Activated naive CD8-positive, alpha-beta T cell treated with anti-CD3 and anti-CD28 coated beads, Interleukin-2, amount 50 U/mL, for 16 hours (primary cell): ENCODE results near the gene TRNP1.

Experiments used
- DNase-seq: peaks from one replicate; pipeline ENCODE4 v3.0.0-alpha.2; 2020; ENCODE audit warnings: low read depth, low spot score

TRNP1 gene

DNA sequence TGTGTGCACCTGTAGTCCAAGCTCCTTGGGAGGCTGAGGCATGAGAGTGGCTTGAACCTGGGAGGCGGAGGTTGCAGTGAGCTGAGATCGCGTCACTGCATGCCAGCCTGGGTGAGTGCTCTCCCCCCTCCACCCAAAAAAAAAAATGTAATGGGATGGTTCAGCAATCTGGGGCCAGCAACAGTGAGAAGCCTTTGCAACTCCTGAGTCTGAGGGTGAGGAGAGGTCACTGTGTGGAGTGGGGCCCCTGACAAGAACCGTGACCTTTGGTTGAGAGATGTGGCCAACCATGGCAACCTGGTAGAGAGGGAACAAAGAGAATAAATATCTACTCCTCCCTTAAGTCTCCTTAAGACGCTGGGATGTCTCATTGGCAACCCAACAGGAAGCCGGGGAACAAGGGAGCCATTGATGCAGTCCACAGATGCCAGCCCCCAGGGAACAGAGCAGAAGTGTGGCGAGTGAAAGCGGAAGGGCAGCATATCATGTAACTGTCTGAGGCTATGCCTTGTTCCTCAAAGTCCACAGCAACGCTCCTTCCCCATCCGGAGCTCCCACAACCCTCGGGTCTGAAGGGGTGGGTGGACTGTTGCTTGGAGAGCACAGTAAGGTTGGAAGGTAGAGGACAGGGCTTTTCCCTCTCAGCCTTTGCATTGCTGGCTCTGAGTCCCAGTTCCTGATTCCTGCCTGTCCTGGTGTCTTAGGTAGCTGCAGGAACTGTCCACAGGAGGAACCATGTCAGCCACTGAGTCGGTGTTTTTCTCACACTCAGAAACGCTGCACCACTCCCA, 8.3 kb downstream of the TRNP1 start:
- no peak for DNase-seq

DNA sequence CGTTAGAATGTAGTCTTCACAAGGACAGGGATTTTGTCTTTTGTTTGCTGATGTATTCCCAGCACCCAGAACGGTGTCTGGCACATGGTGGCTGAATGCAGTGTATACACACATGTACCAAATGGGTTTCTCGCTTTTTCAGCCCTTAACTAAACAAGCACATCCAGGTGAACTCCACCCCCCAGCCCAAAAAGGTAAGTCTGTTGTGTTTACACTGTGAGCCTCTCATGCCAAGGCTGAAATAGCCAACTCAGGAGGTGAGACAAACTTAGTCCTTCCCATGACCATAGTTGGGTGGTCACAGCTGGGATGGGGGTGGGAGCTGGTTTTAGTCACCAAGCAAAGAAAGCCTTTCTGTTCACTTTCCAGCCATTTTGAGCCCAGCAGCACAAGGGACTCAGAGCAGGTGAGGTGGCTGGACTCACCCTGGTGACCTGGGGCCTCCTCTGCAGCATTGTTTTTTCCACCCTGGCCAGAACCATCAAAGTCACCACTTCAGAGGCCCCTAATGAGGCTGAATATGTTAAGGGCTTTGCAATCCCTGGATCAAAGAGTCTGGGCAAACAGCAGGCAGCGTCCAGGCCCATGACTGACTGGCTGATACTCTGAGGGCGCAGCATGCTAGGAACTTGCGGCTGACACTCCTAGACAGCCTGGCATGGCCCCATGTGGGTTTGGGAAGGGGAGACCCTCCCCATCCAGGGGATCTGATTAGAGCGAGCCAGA, 10.4 kb downstream of the TRNP1 start:
- DNase-seq, result no peak

DNA sequence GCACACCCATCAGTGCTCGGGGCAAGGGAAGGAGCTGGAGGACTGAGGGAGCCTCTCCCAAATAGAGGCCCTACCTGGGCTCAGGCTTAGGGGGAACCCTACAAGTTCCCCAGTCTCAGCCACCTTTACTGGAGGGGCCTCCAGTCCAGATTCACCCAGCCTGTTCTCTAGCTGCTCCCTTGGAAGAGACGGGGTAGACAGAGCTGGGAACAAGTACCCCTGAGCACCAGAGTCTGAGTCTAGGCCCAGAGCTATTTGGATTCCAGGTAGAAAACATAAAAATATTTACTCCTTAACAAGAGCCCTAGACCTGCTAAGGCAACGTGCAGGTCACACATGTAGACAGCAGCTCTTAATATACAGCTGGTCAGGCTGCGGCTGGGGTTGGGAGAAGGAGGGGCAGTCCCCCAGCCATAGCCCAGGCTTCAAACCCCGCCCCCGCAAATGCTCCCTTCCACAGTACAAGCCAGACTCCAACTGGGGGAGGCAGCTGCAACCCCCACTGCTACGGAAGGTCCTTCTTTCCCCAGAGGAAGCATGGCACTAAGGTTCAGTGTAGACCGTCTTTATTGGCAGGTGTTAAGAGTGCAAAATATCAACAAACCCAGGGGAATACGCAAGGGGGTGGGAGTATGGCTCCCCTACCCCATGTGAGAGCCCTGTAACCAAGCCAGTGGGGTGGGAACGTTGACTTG, 11.1 kb downstream of the TRNP1 start:
- DNase-seq, result no peak

DNA sequence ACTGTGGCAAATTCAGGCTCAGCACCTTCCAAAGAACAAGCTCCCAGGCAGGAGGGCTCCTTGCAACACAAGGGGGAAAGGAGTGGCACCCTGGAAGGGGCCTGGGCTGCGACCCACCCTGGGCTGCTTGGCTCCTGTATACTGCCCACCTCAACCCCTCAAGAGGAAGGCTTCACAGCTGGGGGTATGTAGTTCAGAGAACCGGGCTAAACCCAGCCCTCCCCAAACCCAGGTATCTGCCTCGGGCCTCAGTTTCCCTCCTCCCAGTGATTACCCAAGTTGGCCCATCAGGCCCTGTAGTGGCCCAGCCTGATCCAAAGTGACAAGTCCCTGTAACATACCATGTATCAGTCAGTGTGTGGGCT, 11.7 kb downstream of the TRNP1 start:
- DNase-seq, result no peak

DNA sequence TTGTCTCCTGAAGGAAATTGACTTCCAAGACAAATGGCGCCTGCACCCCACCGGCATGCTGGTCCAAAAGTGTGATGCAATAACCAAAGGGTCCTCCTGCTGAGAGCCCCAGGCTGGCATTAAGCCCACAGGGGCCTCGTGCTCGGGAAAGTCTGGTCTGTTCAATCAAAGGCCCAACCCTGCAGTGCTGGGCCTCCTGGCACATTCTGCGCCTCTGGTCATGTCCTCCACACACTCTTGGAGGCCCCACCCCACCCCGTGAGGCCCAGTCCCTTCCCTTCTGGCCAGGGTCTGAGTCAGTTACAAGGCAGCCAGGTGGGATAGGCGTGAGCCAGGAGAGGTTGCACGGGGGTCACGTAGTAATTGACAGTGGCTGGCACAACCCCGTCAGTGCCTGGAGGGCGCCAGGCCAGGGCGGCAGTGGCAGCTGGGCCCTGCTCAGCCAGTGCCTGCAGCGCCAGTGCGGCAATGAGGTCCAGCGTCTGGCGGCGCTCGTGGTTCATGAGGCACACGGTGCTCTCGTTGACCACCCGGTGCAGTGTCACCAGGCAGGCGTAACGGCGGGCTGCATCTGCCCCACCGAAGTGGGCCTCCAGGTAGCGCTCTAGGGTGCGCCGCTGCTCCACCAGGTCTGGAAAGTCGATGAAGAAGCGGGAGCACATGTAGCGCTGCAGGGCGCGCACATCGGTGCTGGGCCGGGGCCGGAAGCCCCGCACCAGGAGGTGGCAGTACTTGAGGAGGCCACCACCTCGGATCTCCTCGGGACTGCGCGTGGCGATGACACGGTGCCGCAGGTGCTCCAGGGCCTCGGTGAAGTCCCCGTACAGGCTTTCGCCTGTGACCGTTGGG, 12.4 kb downstream of the TRNP1 start:
- DNase-seq, result no peak

DNA sequence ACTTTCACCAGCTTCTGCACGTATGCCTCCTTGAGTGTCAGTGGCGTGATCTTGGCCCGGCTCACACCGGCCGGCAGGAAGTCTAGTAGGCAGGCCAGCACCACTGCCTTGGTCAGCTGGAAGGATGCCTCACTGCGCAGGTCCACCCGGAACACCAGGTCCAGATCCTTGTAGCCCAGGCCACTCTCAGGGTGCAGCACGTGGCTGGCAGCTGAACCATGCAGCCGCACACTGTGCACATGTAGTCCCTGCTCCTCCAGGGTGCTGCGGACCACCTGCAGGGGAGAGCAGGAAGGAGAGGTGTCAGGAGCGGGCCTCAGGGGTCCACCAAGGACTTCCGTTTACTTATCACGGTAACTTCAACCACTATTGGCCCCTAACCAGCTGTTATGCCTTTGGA, 13.2 kb downstream of the TRNP1 start:
- no peak for DNase-seq

DNA sequence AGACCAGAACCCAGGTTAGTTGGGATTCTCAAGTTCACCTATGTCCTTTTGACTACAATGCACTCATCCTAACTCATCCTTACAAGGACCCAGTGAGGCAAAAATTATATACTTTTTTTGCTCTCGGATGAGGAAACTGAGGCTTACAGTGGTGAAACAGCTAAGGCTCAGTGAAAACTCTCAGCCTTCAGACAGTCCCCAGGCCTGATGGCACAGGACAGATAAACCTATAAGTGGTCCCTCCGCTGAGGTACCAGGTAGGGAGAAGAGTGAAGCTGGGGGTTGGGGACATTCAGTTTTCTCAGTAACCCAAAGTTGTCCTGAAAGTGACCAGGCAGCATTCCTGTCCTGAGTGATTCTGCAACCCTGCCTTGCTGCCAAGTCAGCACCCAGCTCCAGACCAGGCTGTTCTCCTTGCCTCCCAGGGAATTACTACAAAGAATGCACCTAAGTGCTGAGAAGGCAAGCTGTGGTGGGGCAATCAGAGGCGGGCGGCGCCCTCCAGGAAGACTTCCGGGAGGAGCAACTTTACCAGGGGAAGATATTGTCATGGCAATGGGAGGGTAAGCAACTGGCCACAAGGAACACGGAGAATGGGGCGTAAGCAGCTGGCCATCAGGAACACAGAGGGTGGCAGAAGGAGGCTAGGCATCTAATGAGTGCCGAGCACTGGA, 14.6 kb downstream of the TRNP1 start:
- DNase-seq, result no peak

DNA sequence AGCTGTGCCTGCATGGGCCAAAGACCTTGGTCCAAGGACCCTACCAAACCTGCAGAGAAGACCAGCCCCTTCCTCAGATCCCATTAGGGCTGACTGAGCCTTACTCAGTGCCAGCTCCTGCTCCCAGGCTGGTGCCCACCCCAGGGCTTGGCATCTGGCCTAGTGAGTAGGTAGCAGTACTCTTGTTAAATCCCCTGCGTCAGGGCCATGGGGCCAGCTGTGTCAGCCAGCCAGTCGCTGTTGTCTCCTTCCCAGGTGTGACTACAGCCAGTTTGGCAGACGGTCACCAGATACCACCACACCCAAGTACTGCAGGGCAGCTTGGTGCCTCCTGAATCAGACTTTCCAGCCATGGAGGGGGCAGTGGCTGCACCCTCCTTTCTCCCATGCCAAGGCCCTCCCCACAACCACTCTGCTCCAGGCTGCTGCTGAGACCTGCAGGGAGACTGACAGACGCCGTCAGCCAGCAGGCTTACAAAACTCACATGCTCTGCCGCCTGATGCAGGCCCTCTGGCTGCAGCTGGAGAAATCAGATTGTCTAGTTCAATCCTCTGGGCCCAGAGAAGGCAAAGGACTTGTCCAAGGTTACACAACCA, 16.2 kb downstream of the TRNP1 start:
- no peak for DNase-seq

DNA sequence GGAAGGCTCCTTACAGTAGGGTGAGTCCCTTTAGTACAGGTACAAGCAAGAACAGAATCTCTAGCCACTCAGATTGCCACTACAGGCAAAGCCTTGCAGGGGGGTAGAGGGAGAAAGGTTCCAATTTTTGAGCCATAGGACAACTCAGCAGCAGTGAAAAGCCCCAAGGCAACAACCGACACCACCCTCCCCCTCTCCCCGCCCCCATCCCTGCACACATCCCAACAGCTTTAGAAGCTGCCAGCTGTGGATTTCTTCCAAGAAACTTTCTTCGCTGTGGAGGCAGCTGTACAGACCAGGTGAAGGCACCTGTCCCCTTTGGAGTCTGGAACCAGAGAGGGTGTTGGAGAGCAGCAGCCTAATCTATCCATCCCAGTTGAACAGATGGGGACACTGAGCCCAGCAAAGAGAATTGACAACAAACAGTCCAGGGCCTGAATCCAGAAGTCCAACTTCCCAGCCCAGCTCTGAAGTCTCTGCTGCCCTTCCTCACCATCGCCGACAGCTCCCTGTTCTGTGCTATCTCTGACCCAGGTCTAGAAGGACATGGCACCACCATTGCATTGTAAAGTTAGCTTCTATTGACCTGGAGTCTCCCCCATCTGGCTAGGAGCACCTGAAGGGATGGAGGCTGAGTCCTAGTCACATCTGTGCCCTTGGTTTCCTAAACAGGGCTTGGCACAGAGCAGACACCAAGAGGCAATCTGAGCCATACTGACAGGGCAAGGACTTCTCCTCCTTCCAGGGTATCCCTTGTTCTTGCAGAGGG, 16.9 kb downstream of the TRNP1 start:
- DNase-seq, result no peak

DNA sequence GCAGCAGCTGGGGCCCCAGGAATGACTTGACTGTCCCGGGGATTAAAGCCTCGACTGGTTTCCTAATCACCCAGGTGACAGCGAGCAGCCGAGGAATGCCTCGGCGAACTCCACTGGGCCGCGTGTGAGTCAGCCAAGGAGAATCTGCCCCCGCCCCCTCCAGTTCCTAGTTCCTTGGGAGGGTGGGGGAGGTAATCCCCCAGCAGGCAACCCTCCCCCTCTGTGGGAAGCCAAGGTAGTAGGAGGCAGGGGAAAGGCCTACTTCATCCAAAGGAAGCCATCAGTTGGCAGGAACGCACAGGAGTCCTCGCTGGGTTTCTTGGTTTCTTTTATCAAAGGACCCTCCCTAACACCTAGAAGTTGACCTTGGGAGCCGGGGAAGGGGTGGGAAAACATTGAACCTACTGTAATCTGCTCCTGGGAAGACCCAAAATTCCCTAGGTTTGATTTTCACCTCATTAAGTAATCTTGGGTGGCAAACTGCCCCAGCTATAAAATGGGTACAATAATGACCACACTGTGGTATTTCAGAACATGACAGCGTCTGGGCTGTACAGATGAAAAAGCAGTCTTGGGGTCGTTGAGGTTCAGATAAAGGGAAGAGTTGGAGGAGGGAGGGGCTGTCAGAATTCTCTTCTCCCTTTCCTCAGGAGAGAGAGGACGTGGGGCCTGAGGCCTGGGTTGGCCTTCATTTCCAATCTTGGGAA, 17.7 kb downstream of the TRNP1 start:
- no peak for DNase-seq

DNA sequence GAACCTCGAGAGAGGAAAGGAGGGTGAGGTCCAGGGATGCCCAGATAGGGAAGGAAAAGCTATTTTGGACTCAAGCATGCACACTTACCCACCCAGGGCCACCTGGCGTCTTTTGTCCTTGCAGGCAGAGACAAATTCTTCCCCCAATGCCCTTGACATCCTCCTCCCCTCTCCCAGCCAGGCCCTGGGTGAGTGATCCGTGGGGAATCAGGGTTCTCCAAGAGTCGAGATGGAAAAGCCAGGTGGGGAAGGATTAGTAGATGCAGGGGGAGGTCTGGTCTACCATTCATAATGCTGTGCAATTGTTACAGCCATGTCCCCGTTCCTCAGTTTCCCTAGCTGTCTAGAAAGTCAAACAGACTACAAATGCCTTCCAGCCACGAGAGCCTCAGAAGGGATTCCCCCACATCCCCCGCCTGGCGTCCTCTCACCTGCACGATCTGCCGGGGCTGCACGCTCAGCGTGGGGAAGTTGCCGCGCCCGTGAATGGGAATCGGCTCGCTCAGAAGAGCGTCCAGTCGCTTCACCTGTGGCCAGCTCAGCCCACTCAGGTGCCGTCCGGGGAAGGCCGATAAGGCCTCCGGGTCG, 18.6 kb downstream of the TRNP1 start:
- no peak for DNase-seq

DNA sequence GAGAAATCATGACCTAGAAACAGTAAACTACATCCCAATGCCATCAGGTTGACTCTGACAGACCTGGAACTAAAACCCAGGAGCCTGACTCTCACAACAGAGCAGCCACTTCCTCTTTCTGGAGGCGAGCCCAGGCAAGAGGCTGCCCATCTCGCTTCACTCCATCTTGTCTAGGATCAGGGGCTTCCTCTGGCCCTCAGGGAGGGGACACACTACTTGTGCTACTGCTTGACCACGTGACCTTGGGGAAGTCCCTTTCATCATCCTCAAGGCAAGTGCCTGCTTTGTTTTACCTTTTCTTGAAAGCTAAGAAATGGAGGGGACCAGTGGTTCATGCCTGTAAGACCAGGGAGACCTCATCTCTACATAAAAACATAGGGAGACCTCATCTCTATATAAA, 21.8 kb downstream of the TRNP1 start:
- no peak for DNase-seq

DNA sequence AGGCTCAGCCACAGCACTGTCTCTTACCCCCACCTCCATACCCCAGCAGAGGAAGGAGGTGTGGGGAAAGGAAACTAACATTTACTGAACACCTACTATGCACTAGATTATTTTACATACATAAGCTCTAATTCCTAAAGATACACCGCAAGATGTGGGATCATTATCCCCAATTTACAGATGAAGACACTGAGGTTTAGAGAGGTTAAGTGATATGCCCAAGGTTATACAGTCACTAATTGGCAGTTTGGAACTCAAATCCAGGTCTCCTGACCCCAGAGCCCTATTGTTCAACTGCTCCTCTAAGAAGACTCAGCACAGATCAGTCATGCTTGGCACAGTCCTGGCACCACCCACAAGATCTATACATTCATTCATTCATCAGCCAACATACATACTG, 22.9 kb downstream of the TRNP1 start:
- DNase-seq, result no peak

DNA sequence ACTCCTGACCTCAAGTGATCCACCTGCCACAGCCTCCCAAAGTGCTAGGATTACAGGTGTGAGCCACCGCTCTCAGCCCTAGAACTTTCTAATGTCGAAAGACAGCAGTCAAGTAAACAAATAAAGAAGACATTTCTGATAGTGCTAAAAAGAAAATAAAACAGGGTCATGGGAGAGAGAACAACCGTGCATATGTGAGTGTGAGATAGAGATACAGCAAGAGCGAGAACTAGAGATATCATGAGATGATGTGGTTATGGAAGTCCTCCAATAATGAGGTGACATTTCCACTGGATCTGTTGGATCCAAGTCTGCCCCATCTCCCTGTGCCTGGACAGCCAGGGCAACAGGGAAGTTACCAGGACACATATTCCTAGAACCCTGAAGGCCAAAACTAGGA, 23.7 kb downstream of the TRNP1 start:
- DNase-seq, result no peak

DNA sequence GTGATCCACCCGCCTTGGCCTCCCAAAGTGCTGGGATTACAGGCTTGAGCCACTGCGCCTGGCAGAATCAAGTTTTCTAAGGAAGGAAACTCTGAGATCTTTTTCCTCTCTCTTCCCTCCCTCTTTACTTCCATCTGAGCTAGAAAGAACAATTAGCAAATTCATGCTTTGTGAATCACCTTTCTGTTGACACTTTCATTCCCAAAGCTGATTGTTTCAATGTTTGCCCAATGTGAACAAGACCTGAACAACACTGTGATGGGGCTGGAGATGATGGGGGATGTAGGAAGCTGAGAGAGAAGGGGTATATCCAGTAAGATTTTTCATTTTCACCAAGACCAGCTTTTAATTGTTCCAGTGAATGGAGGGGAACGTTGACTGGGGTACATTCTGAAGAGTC, 24.8 kb downstream of the TRNP1 start:
- no peak for DNase-seq

DNA sequence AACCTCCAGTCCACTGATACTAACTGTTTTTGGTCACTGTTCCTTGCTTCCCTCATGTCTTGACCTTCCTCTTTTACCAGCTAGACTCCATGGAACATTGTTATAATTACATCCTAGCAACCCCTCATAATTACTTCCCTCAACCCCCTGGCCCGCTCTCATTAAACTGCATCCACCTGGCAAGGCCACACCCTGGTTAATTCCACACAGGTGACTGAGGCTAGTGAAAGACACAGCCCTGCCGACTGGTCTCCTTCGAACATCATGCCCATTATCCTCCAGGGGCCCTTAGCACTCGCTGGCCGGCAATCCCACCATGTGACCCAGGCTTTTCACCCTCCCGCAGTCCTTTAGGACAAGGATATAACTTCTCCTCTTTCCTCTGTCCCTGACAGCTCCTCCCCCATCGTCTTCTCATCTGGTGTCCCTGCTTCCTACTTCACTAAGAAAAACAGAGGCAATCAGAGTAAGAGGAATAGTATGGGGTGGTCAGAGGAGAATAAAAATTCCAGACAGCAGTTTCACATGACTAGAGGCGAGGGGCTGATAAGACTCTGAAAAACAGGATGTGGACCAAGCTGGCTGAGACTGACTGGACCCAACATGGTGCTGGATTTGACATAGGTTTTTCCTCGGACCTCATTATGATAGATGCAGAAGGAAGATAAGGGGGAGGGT, 28.0 kb downstream of the TRNP1 start:
- no peak for DNase-seq

DNA sequence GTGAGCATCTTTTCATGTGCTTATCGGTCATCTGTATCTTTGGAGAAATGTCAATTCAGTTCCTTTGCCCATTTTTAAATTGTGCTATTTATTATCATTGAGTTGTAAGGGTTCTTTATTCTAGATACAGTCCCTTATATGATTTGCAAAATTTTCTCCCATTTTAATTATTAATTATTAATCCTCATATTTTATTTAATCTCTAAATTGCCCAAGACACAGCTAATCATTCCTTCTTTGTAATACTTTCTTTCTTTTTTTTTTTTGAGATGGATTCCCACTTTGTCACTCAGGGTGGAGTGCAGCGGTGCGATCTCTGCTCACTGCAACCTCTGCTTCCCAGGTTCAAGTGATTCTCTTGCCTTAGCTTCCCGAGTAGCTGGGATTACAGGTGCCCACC, 32.2 kb downstream of the TRNP1 start:
- DNase-seq, result no peak
